KMS-11 (cell line): ENCODE data around the gene AK9.

Source experiments
- H2AFZ ChIP-seq: fragments of 200-600 bp; sonication (generic); 2 replicates; pipeline ENCODE4 v1.6.1; 2016; ENCODE audit warnings: antibody characterized with exemption, mixed run types, low read depth
- H3K27ac ChIP-seq: fragments of 200-600 bp; sonication (generic); 2 replicates; pipeline ENCODE4 v1.6.1; 2016; ENCODE audit warnings: mild to moderate bottlenecking, mixed run types
- H3K27me3 ChIP-seq: fragments of 200-600 bp; sonication (generic); 2 replicates; pipeline ENCODE4 v1.6.1; 2017; ENCODE audit warnings: mild to moderate bottlenecking, low read depth, mixed run types, moderate library complexity; ENCODE audit not compliant: insufficient read depth
- H3K36me3 ChIP-seq: fragments of 200-600 bp; sonication (generic); 2 replicates; pipeline ENCODE4 v1.6.1; 2017; ENCODE audit warnings: mild to moderate bottlenecking, mixed run types; ENCODE audit not compliant: insufficient read depth
- H3K4me1 ChIP-seq: fragments of 200-600 bp; sonication (generic); 2 replicates; pipeline ENCODE4 v1.6.1; 2016; ENCODE audit warnings: mild to moderate bottlenecking, low read depth, mixed run types; ENCODE audit not compliant: poor library complexity, severe bottlenecking
- H3K4me2 ChIP-seq: fragments of 200-600 bp; sonication (generic); 2 replicates; pipeline ENCODE4 v1.7.0; 2016; ENCODE audit warnings: mild to moderate bottlenecking, mixed run types
- H3K4me3 ChIP-seq: fragments of 200-600 bp; sonication (generic); IDR thresholded peaks from 2 replicates; pipeline ENCODE4 v1.6.1; 2017; ENCODE audit warnings: low read depth, low read length, mixed read lengths; ENCODE audit not compliant: insufficient read depth
- H3K79me2 ChIP-seq: fragments of 200-600 bp; sonication (generic); 2 replicates; pipeline ENCODE4 v1.6.1; 2016; ENCODE audit warnings: low read depth, mixed run types; ENCODE audit not compliant: insufficient read depth
- H3K9ac ChIP-seq: fragments of 200-600 bp; sonication (generic); 2 replicates; pipeline ENCODE4 v1.6.1; 2016; ENCODE audit warnings: mild to moderate bottlenecking, mixed run types
- H4K20me1 ChIP-seq: fragments of 200-600 bp; sonication (generic); 2 replicates; pipeline ENCODE4 v1.6.1; 2016; ENCODE audit warnings: mild to moderate bottlenecking, mixed run types; ENCODE audit not compliant: insufficient read depth
- CTCF ChIP-seq: fragments of 200-600 bp; sonication (generic); conservative IDR thresholded peaks from 2 replicates; pipeline ENCODE4 v1.6.1; 2017; ENCODE audit warnings: low read depth, mild to moderate bottlenecking, antibody characterized with exemption, low read length, moderate library complexity, mixed read lengths

Gene AK9

GRCh38 chr6:109531446-109531845 is 159.6 kb downstream of the AK9 start:
- H3K4me2 ChIP-seq: no peak overlapping the region
- TF ChIP-seq CTCF: no peak
- H4K20me1 ChIP-seq: no peaks in the 10 kb centered on the region
- H3K79me2 ChIP-seq: no peaks in the 10 kb centered on the region
- no peak overlapping the region for H3K27ac ChIP-seq
- no peaks in the 10 kb centered on the region for H3K27me3 ChIP-seq
- H3K4me3 ChIP-seq: no peak overlapping the region
- no peaks in the 10 kb centered on the region for H3K4me1 ChIP-seq
- no peak overlapping the region for H2AFZ ChIP-seq
- no peaks in the 10 kb centered on the region for H3K36me3 ChIP-seq
- no peak overlapping the region for H3K9ac ChIP-seq

- H3K4me1 ChIP-seq: no peaks in the 10 kb centered on the region
- no peak for TF ChIP-seq CTCF
- H2AFZ ChIP-seq: no peak overlapping the region
- H4K20me1 ChIP-seq: no peaks in the 10 kb centered on the region
- no peaks in the 10 kb centered on the region for H3K36me3 ChIP-seq
- H3K27ac ChIP-seq: no peak overlapping the region
- no peak overlapping the region for H3K4me2 ChIP-seq
- no peaks in the 10 kb centered on the region for H3K27me3 ChIP-seq
- no peak overlapping the region for H3K4me3 ChIP-seq
- no peak overlapping the region for H3K9ac ChIP-seq
- H3K79me2 ChIP-seq: no peaks in the 10 kb centered on the region
Measured at GRCh38 chr6:109527989-109528388, 163.0 kb downstream of the AK9 start.

- Histone ChIP-seq H3K9ac (no peak overlapping the region), H3K4me2 (no peak overlapping the region), H3K36me3 (no peaks in the 10 kb centered on the region), H3K4me1 (no peaks in the 10 kb centered on the region), H3K4me3 (no peak overlapping the region), H3K27ac (no peak overlapping the region), H3K27me3 (no peaks in the 10 kb centered on the region), H4K20me1 (no peaks in the 10 kb centered on the region), H2AFZ (peak overlapping the region; percentile 54; the same call in 1 of the 2 replicates), H3K79me2 (no peaks in the 10 kb centered on the region)
- TF ChIP-seq CTCF: peak; percentile 64
Measured at GRCh38 chr6:109526905-109527628, 163.9 kb downstream of the AK9 start.

GRCh38 chr6:109524129-109524528 is 166.9 kb downstream of the AK9 start:
- Histone ChIP-seq H4K20me1 (no peaks in the 10 kb centered on the region), H3K4me3 (no peak overlapping the region), H3K27ac (no peak overlapping the region), H3K27me3 (no peaks in the 10 kb centered on the region), H3K4me1 (no peaks in the 10 kb centered on the region), H3K9ac (no peak overlapping the region), H3K4me2 (no peak overlapping the region), H3K79me2 (no peaks in the 10 kb centered on the region), H3K36me3 (no peaks in the 10 kb centered on the region), H2AFZ (no peak overlapping the region)
- no peak for TF ChIP-seq CTCF
